Measurements from ENCODE around the gene TMEM41B. TPM values are rescaled to one million over a fixed set of nuclear protein-coding genes. Genes with fewer than 3 reads are reported as not detected.

TMEM41B gene
- total and polyA plus RNA-seq, 2 of the 8 experiments (the other 6 are each of a cell fraction or from before 2014, with no cell fraction given) = 24.3 to 50.1 TPM

DNA sequence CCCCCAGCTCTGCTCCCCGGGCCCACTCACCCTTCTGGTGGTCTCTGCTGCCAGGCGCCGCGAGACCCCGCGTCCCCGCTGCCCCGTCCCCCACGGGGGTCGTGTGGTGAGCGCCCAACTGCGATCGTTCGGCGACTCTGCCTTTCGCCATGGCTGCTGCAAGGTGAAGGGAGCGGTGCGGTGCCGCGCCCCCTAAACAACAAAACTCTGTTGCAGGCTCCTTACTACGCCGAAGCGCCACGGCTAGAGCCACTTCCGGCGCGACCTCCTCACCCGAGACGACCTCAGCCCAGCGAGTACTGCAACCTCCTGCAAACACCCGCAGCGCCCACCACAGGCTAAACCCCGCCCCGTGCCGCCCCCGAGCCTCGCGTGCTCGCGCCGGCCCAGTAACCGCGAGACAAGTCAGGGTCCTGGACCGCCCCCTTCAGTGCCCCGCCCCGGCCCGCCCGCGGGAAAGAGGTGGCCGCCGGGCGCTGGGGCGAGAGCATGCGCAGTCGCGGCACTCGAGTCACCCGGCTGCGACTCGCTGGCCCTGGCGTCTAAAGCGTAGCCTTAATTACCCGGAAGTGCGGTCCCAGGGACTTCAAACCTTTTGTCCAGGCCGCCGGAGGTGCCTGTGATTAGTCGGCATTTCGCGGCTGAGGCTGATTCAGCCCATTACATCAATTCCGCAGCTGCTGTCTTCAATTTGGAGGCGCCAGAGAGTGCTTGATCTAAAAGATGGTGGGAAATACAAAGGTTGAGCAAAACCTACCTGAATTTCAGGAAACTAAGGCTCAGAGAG, at the start of gene TMEM41B (continued):
- TF ChIP-seq SAP30 (IDR thresholded peaks at IDR 0.05; ENCODE audit: insufficient read depth, insufficient replicate concordance, low read length) (no peak), NANOG (IDR thresholded peaks at IDR 0.05; ENCODE audit: insufficient read depth, low read depth, low read length, poor library complexity, severe bottlenecking) (peak; percentile 33), MAFK (IDR thresholded peaks at IDR 0.05; ENCODE audit: low read depth, low read length) (peak; percentile 59; the same call in 1 of the 2 replicates), CHD1 (IDR thresholded peaks at IDR 0.05; ENCODE audit: low read depth, low read length) (no peak), YY1 (IDR thresholded peaks at IDR 0.05; ENCODE audit: low read depth, low read length) (peak; percentile 70), ZNF274 (IDR thresholded peaks at IDR 0.05; ENCODE audit: borderline replicate concordance, extremely low read depth, low read length) (no peak), FOSL1 (IDR thresholded peaks at IDR 0.05; ENCODE audit: insufficient read depth, low read depth, low read length) (no peak), SP2 (IDR thresholded peaks at IDR 0.05; ENCODE audit: low read length) (no peak), CHD2 (IDR thresholded peaks at IDR 0.05; ENCODE audit: low read length) (peak; percentile 84), SP1 (IDR thresholded peaks at IDR 0.05; ENCODE audit: low read depth, low read length) (0 out of 2 replicates have a peak, but pooled peaks have one; percentile 44), JUN (IDR thresholded peaks at IDR 0.05; ENCODE audit: low read depth, low read length) (no peak), POU5F1 (IDR thresholded peaks at IDR 0.05; ENCODE audit: low read depth, low read length) (no peak), KDM5A (IDR thresholded peaks at IDR 0.05; ENCODE audit: low read length) (no peak), EZH2 (IDR thresholded peaks at IDR 0.05; ENCODE audit: low read depth, low read length, severe bottlenecking) (no peak), RAD21 (IDR thresholded peaks at IDR 0.05 in 1 of 2, conservative IDR thresholded peaks at IDR 0.05 in 1 of 2; ENCODE audit: low read depth in 2 of 2, low read length in 2 of 2) (peak in 1 of 2 experiments; percentile 4; a peak in 1 of 4 replicates), CEBPB (IDR thresholded peaks at IDR 0.05; ENCODE audit: low read depth, low read length) (no peak), KDM1A (IDR thresholded peaks at IDR 0.05; ENCODE audit: borderline replicate concordance, low read length) (no peak), TAF1 (IDR thresholded peaks at IDR 0.05; ENCODE audit: low read depth, low read length) (peak; percentile 95), HDAC2 (IDR thresholded peaks at IDR 0.05; ENCODE audit: borderline replicate concordance in 1 of 2, low read depth in 2 of 2, low read length in 2 of 2) (peak; percentile 60 to 97; a peak in 1 of 4 replicates), SIX5 (IDR thresholded peaks at IDR 0.05; ENCODE audit: low read depth, low read length) (no peak), JUND (IDR thresholded peaks at IDR 0.05; ENCODE audit: low read length) (peak; percentile 18; the same call in 1 of the 2 replicates)
- TF ChIP-seq, protein P1, sequence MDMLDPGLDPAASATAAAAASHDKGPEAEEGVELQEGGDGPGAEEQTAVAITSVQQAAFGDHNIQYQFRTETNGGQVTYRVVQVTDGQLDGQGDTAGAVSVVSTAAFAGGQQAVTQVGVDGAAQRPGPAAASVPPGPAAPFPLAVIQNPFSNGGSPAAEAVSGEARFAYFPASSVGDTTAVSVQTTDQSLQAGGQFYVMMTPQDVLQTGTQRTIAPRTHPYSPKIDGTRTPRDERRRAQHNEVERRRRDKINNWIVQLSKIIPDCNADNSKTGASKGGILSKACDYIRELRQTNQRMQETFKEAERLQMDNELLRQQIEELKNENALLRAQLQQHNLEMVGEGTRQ (IDR thresholded peaks at IDR 0.05; ENCODE audit: low read length) = 0 out of 2 replicates have a peak, but pooled peaks have one; percentile 23

Data from H1 (cell line).